GM10248 (cell line): ENCODE data around the gene EPYC.

ENCODE experiments used
- CTCF ChIA-PET: fragments of 300-600 bp; sonication (Branson Sonifier 250); formaldehyde crosslinking; extraction: SDS; loops from one replicate; lab custom pipeline; 2021; ENCODE audit warnings: antibody characterized with exemption; lab: Yijun Ruan, JAX
- POLR2A ChIA-PET: fragments of 350-650 bp; sonication (Branson Sonifier 250); formaldehyde crosslinking; extraction: SDS; loops from one replicate; lab custom pipeline; 2020; ENCODE audit warnings: antibody characterized with exemption; lab: Yijun Ruan, JAX
- DNase-seq: peaks from one replicate; pipeline ENCODE4 v3.0.0; 2012; ENCODE audit errors: extremely low spot score
- TF ChIP-seq, protein P1 (sequence below): IDR thresholded peaks from 2 replicates; pipeline ENCODE4 v1.5.1; 2012; ENCODE audit warnings: mild to moderate bottlenecking, low read depth; ENCODE audit errors: extremely low read depth, missing control alignments, control extremely low read depth

The EPYC gene

DNA sequence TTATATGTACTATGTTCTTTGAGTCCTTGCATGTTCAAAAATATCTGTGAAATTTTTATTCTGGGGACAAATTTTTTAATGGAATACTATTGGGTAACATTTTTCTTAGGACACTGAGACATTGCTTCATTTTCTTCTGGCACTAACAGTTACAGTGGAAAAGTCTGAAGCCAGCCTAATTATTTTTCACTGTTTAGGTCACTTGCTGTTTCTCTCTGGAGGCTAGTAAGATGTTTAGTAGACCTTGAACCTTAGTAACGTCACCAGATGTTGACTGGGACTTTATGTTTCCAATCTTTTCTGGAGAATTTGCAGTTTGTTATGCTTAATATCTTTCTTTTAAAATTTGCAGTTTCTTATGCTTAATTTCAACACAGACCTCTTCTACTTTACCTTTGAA lies 12.3 kb upstream of the EPYC start:
- POLR2A ChIA-PET: no interaction called here
- CTCF ChIA-PET: no interaction called here
- TF ChIP-seq, protein P1, sequence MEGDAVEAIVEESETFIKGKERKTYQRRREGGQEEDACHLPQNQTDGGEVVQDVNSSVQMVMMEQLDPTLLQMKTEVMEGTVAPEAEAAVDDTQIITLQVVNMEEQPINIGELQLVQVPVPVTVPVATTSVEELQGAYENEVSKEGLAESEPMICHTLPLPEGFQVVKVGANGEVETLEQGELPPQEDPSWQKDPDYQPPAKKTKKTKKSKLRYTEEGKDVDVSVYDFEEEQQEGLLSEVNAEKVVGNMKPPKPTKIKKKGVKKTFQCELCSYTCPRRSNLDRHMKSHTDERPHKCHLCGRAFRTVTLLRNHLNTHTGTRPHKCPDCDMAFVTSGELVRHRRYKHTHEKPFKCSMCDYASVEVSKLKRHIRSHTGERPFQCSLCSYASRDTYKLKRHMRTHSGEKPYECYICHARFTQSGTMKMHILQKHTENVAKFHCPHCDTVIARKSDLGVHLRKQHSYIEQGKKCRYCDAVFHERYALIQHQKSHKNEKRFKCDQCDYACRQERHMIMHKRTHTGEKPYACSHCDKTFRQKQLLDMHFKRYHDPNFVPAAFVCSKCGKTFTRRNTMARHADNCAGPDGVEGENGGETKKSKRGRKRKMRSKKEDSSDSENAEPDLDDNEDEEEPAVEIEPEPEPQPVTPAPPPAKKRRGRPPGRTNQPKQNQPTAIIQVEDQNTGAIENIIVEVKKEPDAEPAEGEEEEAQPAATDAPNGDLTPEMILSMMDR: no peak

DNA sequence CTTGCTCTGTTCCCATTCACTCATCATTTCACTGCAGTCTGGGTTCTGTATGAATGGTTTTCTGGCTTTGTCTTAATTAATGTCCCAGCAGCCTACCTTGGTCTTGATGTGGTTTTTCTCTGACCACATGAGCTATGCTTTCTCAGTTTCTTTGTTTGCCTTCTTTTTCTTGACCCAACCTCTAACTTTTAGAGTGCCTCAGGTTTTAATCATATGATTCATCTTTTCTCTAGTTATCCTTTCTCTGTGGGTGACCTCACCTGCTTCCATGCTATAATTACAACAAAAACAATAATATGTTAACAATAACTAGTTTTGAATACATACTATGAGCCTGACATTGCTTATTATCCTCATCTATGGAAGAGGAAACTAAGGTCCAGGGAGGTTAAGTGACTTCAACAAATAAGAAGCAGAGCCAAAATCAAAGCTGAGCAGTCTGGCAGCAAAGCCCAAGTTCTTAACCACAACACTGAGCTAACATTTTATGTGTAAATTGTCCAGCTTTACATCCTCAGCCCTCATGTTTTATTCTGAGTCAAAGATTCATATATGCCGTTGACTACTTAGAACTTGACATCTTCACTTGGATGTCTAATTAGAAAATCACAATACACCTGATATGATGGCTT lies 4.7 kb upstream of the EPYC start:
- TF ChIP-seq, protein P1: no peak
- ChIA-PET CTCF (no interaction called here), POLR2A (no interaction called here)
- peak; percentile 6 for DNase-seq

More for the DNA sequence above, 12.3 kb upstream of the EPYC start:
- no peak for DNase-seq

DNA sequence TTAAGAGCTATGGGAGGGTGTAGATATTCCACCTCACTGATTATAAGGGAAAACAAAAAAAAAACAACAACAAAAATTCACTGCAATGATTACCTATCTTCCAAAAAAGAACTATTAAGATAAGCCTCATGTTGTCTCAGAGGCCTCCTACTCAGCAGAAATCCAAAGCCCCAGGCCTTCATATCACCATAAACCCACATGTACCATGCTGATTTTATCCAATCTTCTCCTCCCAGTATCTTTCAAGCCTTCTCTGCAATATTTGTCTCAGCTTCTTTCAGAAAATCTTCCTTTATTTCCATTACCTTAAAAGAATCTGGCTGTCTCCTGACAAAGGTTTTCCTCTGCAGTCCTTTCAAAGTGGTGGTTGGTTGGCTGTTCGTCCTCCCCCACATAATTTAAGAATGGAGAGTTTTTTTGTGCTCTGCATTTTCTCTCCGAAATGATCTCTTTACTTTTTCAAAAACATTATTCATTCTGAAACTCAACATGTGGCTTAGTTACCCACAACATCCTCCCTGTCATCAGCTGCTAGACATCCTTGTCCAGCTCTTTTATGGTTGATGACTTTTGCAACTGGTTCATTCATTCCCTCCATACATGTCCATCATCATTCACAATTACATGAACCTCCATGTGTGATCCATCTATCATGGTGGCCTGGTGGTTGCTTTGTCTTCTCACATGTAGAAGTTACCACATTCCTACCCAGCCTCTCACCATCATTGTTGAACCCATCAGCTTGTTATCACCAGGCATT lies 2.9 kb upstream of the EPYC start:
- ChIA-PET CTCF (interaction anchor here (1.4 kb wide), 1 partner anchor 13 kb away, joined by 4 read pairs; no protein-coding TSS in a partner anchor), POLR2A (no interaction called here)
- peak; percentile 7 for DNase-seq
- TF ChIP-seq, protein P1: no peak

DNA sequence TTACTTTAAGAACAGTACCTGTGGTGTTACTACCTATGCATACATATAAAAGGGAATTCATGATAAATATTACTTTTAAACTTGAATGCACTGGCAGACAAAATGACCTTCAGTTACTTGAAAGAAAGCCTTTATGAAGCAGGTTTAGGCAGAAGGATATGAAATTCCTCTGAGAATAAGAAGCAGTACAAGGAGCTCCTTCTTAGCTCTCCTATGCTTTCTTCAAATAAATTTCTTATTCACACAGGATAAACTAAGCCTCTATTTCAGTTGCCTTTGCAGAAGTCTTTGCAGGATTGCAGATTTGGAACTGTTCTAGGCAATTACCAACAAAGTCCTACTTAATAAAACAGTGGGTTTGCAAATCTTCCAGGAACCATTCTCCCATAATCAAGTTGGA lies 1.0 kb downstream of the EPYC start:
- no peak for DNase-seq
- ChIA-PET CTCF (interaction anchor here (1.2 kb wide), 2 partner anchors 11 to 25 kb away, joined by 3 read pairs; no protein-coding TSS in a partner anchor), POLR2A (no interaction called here)
- TF ChIP-seq, protein P1: no peak

DNA sequence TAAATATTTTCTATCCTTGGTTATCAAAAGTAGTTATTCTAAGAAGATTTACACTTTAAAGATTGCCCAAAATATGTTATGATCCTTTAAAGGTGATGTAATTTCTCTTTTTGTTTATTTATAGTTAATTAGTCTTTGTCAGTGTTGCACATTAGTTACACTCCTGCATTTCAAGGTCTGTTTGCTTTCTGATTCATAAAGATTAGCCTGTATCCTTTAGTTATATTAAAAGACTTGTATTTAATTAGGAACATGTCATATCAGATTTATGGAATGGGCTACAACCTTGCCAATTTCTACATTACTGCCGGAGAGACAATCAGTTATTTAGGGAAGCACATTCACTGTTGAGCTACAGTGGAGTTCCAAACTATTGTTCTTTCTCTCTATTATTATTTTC lies 3.5 kb downstream of the EPYC start:
- ChIA-PET POLR2A (no interaction called here), CTCF (interaction anchor here (1.8 kb wide), 1 partner anchor 14 kb away, joined by 5 read pairs; no protein-coding TSS in a partner anchor)
- TF ChIP-seq, protein P1: no peak
- DNase-seq: no peak

DNA sequence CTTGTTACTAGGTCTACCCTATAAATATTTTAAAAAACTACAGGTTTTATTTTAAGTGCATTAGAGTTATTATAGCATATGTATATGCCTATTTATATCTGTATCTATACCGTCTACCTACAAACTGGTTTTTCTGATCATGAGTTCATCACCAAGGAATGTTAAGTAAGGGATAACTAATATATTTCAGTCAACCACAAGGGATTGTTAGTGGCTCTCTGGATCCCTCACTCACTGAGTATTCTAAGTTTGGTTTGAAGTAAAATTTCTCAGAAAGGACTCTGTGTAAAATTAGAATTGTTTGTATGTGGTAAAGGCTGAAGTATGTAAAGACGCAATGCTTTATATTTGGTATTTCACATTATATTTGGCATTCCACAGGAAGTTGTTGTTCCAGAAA lies 4.8 kb downstream of the EPYC start:
- CTCF ChIA-PET: no interaction called here
- DNase-seq: no peak
- POLR2A ChIA-PET: no interaction called here
- TF ChIP-seq, protein P1: no peak
